Right forelimb (tissue), 1 donor: ENCODE results near the gene RPL18.

ENCODE experiments used
- DNase-seq: peaks from one replicate; pipeline ENCODE4 v3.0.0-alpha.2; 2018

Gene RPL18

DNA sequence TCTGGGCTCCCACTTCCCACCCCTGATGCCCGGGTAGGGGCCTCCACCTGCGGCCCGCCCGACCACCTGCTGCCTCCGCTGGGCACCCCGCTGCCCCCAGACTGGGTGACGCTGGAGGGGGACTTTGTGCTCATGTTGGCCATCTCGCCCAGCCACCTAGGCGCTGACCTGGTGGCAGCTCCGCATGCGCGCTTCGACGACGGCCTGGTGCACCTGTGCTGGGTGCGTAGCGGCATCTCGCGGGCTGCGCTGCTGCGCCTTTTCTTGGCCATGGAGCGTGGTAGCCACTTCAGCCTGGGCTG is 10.3 kb upstream of the RPL18 start:
- no peak for DNase-seq

DNA sequence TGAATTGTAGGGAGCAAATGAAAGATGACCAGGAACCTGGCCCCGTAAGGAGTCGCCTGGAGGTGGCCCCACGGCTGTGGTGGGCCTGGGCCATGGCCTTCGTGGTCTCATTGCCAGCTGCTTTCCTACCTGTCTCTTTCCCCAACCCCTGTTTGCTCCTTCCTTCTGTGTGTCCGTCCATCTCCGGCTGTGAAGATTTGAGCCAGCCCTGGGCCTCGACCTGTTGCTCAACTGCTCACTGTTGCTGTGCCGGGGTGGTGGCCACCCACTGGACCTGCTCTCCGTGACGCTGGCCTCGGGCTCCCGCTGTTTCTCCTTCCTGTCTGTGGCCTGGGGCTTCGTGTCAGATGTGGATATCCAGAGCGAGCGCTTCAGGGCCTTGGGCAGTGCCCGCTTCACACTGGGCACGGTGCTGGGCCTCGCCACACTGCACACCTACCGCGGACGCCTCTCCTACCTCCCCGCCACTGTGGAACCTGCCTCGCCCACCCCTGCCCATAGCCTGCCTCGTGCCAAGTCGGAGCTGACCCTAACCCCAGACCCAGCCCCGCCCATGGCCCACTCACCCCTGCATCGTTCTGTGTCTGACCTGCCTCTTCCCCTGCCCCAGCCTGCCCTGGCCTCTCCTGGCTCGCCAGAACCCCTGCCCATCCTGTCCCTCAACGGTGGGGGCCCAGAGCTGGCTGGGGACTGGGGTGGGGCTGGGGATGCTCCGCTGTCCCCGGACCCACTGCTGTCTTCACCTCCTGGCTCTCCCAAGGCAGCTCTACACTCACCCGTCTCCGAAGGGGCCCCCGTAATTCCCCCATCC is 9.7 kb upstream of the RPL18 start:
- peak; percentile 42 for DNase-seq

DNA sequence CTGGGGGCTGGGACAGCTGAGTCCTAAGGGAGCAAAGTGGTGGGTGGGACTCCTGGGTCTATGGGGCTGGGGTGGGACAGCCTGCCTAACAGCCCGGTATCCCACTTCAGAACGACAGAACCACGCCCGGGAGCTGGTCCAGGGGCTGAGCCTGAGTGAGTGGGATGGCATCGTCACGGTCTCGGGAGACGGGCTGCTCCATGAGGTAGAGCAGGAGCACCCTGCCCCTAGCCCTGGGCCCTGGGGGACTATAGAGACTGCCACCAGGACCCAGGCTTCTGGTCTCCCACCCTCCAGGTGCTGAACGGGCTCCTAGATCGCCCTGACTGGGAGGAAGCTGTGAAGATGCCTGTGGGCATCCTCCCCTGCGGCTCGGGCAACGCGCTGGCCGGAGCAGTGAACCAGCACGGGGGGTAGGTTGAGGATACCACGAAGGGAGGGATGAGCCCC is 8.9 kb upstream of the RPL18 start:
- peak; percentile 42 for DNase-seq

DNA sequence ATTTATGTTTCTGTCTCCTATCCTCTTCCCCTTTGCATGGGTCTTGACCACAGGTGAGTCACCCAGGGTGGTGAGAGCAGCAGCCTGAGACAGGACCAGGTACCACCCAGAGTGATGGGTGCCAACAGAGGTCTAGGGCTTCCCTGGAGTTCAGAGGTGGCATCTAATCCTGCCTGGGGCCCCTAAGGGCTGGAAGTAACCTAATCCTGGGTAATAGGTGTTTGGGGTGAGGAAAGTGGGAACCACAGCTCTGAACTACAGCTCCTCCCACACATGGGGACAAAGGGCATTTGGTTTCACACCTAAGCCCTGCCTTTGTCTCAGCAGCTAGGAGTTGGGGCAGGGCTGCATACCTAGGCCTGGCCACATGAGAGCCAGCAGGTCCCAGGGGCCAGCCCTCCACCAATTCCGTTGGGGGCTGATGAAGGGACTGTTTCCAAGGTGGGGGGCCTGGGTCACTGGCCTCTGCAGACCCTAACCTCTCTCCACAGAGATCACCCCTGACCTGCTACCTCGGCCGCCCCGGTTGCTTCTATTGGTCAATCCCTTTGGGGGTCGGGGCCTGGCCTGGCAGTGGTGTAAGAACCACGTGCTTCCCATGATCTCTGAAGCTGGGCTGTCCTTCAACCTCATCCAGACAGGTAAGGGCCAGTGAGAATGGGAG is 8.4 kb upstream of the RPL18 start:
- no peak for DNase-seq

DNA sequence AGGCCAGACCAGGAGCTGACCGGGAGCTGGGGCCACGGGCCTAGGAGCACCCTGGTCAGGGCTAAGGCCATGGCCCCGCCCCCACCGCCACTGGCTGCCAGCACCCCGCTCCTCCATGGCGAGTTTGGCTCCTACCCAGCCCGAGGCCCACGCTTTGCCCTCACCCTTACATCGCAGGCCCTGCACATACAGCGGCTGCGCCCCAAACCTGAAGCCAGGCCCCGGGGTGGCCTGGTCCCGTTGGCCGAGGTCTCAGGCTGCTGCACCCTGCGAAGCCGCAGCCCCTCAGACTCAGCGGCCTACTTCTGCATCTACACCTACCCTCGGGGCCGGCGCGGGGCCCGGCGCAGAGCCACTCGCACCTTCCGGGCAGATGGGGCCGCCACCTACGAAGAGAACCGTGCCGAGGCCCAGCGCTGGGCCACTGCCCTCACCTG is 6.9 kb upstream of the RPL18 start:
- DNase-seq, result peak; percentile 42

DNA sequence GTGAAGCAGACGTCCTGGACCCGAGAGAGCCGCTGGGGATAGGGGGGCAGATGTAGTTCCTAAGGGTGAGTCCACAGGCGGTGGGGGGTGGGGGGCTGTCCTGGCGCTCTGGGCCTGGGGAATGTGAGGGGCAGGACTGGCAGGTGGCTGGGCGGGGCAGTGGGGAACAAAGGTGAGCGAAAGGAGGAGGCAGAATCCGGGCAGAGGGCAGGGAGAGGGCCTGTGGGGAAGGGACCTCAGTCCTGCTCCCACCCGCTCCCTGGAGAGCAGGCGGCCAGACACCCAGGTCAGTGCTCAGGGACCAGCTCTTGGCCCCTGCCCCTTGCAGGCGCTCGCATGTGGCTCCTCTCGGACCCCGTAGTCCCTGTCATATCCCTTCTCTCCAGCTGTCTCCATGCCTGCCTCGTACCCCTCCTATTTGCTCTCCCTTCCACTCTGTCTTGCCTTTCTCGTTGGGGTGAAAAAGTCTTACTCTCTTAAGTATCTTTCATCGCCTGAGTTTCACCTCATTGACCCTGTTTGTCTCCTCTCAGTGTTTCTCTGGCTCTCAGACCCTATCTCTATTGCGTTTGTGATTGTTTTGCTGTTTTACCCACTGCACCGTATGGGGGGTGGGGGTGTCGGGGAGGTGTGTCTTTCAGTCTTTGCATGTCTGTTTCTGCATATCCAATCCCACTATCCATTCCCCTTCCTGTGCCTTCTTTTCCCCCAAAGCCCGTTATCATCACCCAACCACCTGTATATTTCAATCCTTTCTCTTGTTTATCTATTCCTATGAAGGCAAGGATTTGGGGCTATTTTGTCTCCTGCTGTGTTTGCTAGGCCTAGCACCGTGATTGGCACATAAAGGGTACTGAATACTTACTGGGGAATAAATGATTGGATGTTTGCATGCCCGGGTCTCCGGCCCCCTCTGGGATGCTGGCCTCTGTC is 6.1 kb upstream of the RPL18 start:
- DNase-seq, result peak; percentile 28

DNA sequence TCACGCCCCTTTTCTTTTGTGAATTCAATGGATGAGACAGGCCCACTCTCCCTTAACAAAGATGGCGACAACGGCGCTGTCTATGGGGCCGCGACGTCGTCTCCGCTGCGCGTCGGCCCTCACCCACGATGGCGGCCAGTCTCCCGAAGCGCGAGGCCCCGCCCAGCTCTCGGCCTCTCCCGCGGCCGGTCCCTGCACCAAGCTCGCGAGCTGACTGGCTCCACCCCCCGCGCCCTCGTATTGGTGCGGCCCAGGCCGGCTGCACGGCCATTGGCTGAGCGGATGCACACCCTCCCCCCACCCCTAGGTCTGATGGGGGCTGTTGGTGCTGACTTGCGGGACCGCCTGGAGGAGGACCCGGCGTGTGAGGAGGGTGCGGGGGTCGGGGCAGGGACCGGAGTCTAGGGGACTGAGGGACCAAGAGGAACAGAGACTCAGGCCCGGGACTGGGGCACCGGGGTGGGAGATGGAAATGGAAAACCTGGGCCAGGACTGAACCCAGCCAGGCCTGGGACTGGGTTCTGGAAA is 5.2 kb upstream of the RPL18 start:
- DNase-seq, result peak; percentile 98

DNA sequence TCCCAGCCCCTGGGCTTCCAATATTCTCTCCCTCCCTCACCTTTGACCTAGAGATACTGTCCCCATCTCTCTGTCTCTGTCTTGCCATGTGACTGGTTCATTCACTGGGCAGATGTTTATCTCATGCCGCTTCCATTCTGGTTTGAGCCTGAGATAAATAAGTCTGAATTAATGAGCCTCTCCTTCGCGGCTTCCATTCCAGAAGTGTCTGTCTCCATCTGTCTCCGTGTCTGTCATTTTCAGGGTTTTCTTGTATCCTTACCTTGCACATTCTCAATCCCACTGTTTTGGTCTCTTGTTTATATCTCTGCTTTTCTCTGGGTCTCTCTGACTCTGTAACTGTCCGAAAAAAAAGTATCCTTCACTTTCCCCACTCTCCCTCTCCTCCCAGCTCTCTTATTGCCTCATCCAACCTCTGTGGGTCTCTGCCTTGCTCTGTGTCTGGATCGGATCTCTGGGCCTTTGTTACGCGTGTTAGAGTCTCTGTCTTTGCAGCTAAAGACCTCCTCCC is 4.6 kb upstream of the RPL18 start:
- no peak for DNase-seq

DNA sequence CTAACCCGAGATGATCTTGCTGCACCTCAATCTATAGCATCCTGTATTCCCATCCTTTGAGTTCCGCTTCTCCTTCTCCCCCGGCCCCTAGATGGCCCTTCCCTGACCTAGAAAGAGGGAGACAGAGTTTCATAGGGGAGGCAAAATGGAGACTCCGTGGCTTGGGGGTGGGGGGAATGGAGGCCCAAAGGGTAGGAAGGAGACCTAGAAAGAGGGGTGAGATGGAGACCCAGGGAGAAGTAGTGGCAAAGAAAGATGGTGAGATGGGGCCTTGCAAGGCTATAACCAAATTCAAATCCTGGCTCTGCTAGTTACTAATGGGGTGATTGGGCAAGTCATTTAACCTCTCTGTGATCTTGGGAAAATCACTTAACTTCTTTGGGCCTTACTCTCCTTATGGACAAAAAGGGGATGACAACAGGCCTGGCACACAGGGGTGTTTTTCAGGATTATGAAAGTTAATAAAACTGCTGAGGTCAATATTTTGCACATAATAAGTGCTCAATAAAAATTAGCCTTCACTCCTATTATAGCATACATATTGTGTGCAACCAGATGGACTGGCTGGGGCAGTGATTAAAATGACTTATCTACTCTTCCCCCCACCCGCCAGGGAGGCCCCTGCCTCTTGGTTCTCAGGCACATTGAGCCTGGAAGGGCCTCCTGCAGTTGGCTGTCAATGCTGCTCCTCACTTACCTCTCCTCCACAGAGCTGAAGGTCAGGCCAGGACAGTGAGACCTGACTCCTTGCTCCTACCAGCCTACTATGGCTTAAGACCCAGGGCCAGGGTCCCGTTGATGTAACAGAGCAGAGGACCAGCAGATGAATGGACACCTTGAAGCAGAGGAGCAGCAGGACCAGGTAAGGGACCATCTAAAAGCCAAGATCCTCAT is 961 bp upstream of the RPL18 start:
- DNase-seq, result peak; percentile 43

DNA sequence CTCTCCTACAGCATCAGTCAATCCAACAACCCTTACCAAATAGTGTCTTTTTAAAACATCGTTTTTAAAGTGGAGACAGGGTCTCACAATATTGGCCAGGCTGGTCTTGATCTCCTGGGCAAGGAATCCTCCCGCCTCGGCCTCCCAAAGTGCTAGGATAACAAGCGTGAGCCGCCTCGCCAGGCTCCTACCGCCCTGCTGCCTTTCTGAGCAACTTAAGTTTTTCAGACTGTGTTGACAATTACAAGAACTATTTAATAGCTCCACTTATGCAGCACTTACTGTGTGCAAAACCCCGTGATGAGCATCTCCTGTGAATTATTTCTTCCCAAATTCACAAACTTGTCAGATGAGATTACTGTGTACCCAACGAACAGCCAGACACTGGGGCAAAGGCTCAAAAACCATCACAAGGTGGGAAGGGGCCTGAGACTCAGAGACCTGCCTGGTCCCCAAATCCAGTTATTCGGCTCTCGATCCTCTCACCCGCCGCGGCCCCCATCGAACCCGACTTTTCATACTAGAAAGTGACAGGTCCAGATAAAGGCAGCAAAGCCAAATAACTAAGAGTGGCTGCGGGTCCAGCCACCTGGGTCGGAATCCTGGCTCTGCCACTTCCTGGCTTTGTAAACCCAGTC is 581 bp downstream of the RPL18 start:
- DNase-seq, result no peak

DNA sequence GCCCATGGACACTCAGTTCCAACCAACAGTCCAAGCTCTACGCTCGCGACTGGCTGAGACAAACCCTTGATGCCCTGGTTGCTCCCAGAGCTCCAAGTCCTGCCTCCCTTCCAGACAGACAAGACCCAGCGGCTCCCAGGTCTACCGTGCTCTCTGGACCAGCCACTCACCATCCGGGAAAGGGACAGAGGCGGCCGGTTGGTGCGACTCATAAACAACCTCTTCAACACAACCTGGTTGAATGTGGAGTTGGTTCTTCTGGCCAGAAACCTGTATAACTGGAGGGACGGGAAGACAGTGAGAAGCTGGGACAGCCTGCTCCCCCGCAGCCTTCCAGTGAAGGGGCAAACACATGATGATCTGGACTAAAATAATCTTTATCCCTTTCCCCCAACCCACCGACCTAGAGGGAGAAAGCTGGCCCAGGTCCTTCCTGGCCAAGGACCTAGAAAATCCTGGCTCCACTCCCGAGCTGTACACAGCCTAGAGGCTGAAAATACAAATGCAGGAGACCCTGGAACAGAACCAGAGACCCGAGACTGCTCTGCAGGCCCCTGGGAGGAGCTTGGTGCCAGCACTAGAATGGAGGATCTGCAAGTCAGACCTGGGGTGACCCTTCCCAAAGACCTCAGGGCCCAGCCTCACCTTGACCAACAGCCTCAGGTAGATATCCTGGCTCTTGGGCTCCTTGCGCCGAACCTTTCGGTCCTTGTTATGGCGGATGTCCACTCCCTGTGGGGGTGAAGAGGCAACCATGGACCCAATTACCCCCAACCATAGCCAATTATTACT is 1.6 kb downstream of the RPL18 start:
- no peak for DNase-seq

DNA sequence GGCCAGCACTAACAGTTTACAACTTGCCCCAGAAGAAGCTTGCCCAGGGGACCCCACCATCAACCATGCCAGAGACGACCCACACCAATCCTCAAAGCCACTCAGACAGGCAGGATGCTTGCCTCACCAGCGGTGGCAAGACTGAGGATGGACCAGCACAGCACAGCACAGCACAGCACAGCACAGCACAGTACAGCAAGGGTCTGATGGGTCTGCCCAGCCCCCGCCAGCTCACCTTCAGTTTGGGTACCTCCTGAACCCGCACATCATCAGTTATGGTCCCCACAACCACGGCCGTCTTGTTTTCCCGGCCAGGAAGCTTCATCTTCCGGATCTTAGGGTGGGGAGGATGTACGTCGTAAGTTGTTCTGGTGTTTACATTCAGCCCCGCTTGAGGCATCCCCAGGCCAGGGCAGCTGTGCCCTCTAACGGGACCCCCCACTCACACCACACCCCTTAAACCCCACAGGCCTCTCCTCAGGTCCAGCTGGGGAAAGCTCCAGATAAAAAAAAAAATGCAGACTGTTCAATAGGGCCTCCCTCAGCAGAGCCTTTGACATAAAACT is 2.4 kb downstream of the RPL18 start:
- DNase-seq, result no peak

DNA sequence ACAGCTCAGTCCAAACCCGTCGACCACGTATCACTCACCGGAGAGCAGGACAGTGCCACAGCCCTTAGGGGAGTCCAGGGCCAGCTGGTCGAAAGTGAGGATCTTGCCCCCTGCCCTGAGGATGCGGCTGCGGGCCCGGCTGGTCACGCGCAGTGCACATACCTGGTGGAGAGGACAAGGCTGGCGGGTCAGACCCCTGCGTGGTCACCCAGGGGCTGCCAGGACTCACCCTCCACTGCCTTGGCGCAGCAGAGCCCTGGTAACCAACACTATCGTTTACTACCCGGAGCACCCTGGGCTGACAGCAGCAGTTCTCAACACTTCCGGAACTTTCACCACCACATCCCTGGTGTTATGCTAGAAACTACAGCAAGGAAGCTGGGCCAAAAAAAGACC is 2.9 kb downstream of the RPL18 start:
- no peak for DNase-seq

DNA sequence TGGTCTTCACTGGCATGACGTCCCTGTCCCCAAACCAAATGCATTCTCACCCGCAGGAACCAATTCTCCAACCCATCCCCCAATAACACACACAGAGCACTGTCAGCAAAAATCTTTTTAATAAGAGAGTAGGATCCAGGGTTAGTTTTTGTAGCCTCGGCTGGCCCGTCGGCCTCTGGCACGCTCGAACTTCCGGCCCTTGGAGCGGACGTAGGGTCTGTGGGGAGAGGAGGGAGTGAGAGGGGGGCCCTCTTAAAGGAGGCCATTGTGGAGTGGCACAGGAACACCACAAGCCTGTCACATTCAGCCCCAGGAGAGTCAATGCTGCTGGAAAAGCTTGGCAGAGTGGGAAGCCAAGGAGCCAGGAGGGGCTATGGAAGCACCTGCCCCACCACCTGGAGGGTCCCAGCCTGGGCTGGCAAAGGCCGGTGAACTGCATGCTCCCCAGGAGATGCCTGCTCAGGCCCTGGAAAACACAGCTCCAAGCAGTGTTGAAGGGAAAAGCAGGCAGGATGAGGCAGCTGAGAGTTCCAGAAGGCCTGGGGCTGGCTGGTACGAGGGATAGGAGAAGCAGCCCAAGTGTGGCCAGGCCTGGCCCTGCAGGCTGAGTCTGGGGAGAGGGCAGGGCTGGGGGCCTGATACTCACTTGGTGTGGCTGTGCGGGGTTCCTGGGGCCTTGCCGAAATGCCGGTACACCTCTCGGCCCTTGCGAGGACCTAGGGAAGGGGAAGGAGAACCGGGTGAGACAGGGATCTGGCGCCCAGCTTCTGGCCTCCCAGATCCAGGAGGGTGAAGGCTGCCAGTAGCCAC is 3.5 kb downstream of the RPL18 start:
- no peak for DNase-seq

DNA sequence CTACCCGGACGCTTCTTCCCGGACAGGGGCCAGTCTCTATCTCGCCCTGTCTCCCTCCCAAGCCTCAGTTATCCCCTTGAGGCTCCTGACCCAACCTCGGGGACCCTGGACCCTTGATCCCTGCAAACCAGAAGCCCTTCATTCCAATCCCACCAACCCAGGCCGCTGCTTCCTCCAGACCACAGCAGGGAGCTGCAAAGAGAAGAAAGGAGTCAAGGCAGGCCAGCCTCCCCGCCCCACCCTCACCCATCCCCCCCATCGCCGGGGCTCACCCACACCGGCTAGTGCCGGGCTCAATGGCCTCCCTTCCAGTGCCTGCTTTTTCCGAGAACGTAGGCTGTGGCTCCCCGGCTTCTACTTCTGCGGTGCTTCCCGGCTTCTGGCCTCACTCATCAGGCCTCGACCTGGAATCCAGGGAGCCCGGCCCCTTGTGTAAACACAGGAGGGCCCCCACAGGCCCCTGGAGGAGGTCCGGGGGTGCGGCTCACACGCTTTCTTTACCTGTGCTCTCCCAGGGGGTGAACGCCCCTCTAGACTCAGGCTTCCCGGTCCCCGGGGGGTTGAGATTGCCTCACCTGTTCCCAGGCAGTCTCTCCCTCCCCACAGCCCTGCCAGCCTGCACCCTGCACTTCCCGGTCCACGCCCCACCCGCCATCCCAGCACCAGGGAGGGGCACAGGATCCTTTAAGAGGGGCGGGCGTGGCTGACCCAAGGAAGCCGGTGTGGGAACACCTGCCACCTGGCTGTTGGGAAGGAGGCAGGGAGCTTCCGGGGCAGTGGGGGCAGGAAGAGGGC is 4.3 kb downstream of the RPL18 start, which contains the start of gene FAM83E:
Gene FAM83E (minus strand): TSS at position 641 of the 795 bp plus-strand sequence. CDS start 1,704 bp downstream, outside the sequence.
- no peak for DNase-seq

DNA sequence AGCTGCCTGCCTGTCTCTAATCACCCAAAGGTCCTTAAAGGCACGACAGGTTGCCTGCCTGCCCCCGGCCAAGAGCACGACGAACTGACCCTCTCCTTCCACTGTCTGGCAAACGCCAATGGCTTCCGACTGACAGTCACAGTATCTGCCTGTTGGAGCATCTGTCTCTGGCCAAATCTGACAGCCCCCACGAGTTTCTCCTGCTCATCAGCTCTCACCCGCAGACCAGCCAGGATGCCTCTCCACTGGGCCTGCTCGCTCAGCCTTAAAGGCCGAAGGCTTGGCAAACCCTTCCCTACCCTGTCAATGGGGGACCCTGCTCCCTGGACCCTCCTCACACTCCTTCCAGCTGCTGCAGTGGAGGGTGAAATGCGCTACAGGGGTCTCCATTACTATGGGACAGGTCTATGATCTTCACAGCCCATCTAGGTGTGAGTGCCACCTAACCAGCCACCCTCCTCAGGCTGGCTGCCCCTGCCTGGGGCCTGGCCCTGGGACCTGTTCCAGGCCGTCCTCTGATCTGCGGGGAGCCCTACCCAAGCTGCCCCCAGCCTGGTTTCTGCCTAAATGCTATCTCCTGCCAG is 5.0 kb downstream of the RPL18 start:
- DNase-seq, result no peak

DNA sequence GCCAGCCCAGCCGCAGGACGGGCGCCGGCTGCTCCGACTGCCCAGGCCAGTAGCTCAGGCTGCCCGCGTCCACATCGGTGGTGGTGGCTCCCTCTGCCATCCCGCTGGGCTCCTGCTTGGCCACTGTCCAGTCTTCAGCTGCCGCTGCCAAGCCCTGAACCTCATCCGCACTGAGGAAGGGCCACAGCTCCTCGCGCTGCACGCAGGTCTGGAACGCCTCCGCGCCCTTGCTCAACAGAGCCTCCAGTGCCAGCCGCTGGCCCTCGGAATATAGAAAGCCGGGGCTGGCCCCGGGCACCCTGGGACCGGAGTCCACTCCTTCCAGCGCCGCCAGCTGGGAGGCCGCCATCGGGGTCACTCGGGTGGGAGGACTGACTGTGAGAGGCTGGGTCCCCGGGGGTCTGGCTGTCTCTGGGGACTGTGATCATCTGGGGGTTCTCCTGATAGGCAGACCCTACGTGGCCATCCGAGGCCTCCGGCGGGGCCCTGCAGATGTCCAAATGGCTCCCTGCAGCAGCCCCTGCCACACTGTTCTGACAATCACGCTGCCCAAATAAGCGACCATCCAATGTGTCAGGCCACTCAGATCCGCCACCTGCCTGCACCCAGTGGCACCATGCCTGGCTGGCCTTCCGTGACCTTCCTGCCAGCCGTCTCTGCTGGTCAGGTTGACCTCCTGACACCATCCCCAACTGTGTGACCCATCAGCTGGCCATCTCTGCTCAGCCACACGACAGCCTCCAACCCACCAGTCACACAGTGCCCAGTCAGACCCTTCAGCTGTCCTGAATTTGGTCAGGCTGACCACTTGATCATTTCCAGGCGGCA is 5.7 kb downstream of the RPL18 start:
- DNase-seq, result no peak
